Stimulated activated CD4-positive, alpha-beta T cell treated with anti-CD3 and anti-CD28 coated beads, Interleukin-12 subunit alpha, Interleukin-12 subunit beta, amount 100 ng/mL, for 48 hours (primary cell): ENCODE data around the gene GABBR2.

Experiments used
- DNase-seq, 3 donors: peaks; one replicate each; pipeline ENCODE4 v3.0.0-alpha.2; 2020; ENCODE audit warnings: low read depth in 2 of 3, low spot score in 1 of 3

The GABBR2 gene

DNA sequence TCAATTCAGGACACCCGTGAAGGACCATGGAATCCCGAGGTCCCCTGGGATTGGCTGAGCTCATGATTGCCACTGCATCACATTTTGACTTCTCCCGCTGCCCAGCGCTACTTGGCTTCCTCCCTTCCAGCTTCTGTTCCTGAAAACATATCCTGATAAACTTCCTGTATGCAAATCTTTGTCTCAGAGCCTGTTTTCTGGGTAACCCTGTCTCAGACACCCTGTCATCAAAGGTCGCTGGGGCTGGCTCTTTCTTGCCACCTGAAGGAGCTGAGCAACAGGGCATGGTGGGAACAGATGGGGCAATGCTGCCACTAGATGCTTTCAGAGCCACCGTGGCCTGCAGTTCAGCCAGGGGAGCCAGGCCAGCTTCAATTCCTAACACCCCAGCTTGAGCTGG, 299.0 kb downstream of the GABBR2 start:
- no peak for DNase-seq

DNA sequence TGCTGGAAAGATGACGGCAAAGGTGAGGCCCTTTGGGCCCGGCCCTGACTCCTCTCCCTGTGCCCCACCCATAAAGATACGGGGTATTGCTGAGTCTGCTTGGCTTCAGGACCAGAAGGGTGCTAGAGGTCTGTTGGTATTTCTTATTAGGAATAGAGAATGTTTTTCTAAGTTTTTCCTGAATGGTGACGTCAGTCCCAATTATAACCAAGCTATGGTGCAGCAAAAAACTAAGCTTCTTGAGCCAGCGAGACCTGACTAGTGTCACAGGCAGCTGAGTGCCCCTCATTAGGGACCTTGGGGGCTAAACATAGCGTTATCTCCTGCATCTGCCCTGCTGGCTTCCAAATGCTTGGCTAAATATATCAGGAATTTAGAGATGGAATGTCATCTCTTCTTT, 302.3 kb downstream of the GABBR2 start:
- no peak for DNase-seq

DNA sequence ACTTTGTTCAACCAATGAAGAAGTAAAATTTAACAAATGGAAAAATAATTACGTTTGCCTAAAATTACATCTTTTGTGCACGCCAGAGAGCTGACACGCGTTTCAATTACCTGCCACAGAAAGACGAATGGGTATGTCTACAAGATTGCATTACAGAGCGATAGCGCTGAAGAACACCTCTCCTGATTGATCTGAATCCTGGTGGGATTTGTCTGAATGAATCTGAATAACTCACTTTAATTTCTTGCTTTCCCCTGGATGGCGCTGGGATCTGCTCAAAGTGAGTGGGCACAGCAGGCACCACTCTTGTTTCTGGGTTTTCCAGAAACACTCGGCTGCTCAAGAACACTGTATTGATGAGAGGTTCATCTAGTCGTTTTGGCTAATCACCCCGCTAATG, 304.5 kb downstream of the GABBR2 start:
- no peak for DNase-seq

DNA sequence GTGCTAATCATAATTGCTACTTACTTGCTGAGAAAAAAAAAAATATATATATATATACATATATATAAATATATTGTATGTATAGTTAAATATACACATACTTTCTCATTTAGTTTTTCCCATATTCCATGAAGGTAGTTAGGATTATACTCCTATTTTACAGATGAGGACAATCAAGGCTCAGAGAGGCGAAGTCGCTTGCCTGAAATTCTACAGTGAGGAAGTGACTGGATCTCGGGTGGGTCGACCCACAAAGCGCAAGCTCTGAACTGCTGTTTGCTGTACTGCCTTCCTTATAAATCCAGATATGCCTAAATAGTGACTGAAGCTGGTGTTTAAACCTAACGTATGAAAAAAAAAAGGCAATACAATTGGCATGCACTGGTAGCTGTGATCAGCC, 305.0 kb downstream of the GABBR2 start:
- no peak for DNase-seq

- no peak for DNase-seq
These were observed 306.5 kb downstream of the GABBR2 start for GRCh38 chr9:98402019-98402840.

- DNase-seq: no peak
These were observed 307.4 kb downstream of the GABBR2 start for GRCh38 chr9:98401140-98402018.

GRCh38 chr9:98399950-98400683, 308.6 kb downstream of the GABBR2 start:
- DNase-seq: no peak

DNA sequence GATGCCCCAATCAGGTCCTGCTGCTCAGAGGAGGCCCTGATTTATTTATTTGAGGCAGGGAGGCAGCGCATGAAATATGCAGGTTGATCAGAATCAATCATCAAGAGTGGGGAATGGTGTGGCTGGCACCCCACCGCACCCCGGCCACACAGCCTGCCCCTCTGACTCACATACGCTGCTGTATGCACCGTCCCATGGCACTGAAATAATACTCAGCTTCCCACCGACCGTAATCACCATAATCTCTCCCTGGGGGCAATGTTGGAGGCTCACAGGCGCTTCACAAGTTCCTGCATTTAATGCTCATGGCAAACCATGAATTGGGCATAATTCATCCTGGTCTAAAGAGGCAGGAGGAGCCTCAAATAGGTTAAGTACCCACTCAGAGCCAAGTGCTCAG, 312.1 kb downstream of the GABBR2 start:
- no peak for DNase-seq

- no peak for DNase-seq
These were observed 312.5 kb downstream of the GABBR2 start for GRCh38 chr9:98396236-98396635.

- DNase-seq: no peak
These were observed 316.9 kb downstream of the GABBR2 start for GRCh38 chr9:98391867-98392266.

- DNase-seq: no peak
These were observed 317.3 kb downstream of the GABBR2 start for GRCh38 chr9:98391406-98391805.

- no peak for DNase-seq
These were observed 323.0 kb downstream of the GABBR2 start for GRCh38 chr9:98385751-98386150.

DNA sequence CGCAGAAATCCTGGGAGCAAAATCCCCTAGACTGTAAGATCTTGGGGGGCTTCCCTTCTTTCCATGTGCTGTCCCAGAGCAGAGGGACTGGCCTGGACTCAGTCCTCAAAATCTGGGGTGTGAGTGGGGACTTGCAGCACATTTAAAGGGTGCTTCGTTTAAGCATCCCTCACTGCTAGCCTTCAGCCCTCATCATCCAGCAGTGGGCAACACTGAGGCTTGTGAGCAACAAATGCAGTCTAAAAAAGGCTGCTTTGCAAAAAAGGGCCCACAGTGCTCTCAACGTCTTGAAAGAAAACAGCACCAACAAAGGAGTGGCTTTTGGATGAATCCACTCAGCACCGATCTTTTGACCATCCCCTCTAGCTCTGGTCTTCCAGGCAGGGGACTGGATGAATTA, 325.0 kb downstream of the GABBR2 start:
- no peak for DNase-seq

DNA sequence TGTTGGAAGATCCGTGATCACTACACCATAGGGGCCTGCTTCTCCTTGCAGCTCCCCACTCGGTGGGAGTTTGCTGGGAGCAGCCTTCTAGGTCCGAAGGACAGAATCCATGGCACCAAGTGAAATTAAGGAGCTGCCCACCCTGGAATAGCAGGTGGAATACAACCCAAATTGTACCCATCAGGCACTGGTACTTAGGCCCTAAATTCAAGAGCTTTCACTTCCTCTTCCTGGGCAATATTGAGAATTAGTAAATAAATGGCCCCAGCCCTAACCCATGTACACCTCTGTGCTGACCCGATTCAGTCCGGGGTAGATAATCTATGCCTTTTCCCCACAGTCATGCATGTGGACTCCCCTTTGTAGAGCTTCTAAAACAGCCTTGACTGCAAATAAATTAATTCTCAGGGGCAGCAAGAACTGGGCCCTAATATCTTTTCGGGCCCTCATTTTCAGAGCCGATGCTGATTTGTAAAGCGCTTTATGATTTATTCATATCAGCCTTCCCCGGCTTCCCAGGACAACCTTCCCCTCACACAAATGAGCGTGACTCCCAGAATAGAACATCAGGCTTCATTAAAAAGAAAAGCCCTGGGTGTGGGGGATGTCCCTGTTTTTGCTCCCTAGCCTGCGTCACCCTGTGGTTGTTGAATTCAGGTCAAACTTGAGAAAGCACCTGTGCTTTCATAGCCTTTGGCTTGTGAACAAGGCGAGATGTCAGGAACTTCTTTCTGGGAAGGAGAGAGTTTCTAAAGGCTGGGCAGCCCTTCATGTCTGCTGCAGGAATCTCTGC, 327.2 kb downstream of the GABBR2 start:
- DNase-seq: no peak

DNA sequence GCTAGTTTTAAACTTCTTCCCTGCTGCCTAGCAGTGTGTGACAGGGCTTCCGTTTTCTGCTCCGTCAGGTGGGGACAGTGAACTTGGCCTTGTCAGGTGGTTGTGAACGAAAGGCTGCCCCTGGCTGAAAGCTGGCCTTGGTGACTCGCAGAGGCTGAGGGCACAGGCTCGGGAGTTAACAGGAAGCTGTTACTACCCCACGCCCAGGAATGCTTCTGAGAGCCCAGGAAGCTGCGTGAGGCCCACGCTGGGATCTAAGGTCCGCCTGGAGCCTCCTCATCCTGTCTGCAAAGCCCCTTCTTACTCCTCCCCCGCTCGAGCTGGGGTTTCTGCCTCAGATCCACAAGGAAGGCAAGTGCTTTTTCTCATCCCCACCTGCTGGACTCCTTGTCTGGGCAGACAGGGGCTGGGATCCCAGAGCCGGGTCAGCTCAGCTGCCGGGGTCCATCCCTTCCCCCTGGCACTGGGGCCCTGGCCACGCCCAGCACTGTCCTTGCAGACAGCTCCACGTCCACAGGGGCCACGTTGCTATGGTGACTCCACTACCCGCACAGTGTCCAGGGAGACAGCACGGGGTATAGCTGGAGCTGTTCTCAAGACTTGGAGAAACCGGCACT, 328.6 kb downstream of the GABBR2 start:
- DNase-seq: no peak

- no peak for DNase-seq
These were observed 329.2 kb downstream of the GABBR2 start for GRCh38 chr9:98379572-98379971.

DNA sequence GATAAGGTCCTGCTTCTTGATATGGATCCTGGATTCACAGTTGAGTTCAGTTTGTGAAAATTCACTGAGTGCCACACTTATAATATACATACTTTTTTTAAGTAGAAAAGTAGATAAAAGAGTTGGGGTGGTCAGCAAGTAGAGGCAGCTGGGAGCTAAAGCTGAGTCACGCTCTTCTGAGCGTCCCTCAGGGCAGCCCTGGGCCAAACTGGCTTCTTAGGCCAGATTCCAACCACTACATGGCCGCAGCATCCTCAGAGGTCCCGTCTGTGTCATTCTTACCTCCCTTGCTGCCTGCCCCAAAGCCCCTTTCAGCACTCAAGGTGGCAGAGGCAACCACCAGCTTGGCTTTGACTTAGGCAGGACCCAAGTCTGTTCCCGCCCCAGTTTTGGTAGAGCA, 329.9 kb downstream of the GABBR2 start:
- no peak for DNase-seq

- DNase-seq: no peak
These were observed 330.4 kb downstream of the GABBR2 start for GRCh38 chr9:98378206-98378780.

- DNase-seq: no peak
These were observed 333.5 kb downstream of the GABBR2 start for GRCh38 chr9:98375138-98375726.
